Aorta (tissue), 5 donors: Measurements from ENCODE around the gene POU3F3. TPM values are rescaled to one million over a fixed set of nuclear protein-coding genes. Genes with fewer than 3 reads are reported as not detected.
A peak's percentile ranks its signal among the peaks of the same experiment; 100 is the strongest.

Experiments
- ATAC-seq: fragments of 200-7000 bp; cut with Tn5 transposase; one replicate; pipeline ENCODE4 v1.9.1; 2022; ENCODE audit warnings: moderate library complexity; ENCODE audit not compliant: low FRiP score
- DNase-seq, 2 donors: peaks; one replicate each; pipeline ENCODE4 v3.0.0-alpha.2; 2020
- H3K27ac ChIP-seq, 2 donors: one replicate each; pipeline ENCODE4 v1.5.1; 2013; ENCODE audit warnings: low read length in 2 of 2, mild to moderate bottlenecking in 2 of 2, moderate library complexity in 2 of 2, control low read depth in 1 of 2, inconsistent platforms in 1 of 2, low read depth in 1 of 2
- H3K27me3 ChIP-seq, 2 donors: one replicate each; pipeline ENCODE4 v1.6.1; 2013; ENCODE audit warnings: control low read depth in 1 of 2, low read length in 1 of 2, mild to moderate bottlenecking in 1 of 2, moderate library complexity in 1 of 2; ENCODE audit not compliant: insufficient read depth in 2 of 2, control insufficient read depth in 1 of 2
- H3K36me3 ChIP-seq, 2 donors: one replicate each; pipeline ENCODE4 v1.6.1; 2013; ENCODE audit warnings: control low read depth in 1 of 2, low read length in 1 of 2, mild to moderate bottlenecking in 1 of 2; ENCODE audit not compliant: insufficient read depth in 2 of 2, control insufficient read depth in 1 of 2
- H3K4me1 ChIP-seq, 2 donors: one replicate each; pipeline ENCODE4 v1.6.1; 2013; ENCODE audit warnings: low read length in 2 of 2, control low read depth in 1 of 2, mild to moderate bottlenecking in 1 of 2, moderate library complexity in 1 of 2; ENCODE audit not compliant: insufficient read depth in 2 of 2, control insufficient read depth in 1 of 2
- H3K4me3 ChIP-seq, 2 donors: one replicate each; pipeline ENCODE4 v1.5.1; 2013; ENCODE audit warnings: low read length in 2 of 2, control low read depth in 1 of 2, mild to moderate bottlenecking in 1 of 2
- H3K9me3 ChIP-seq: one replicate; pipeline ENCODE4 v1.6.1; 2013; ENCODE audit warnings: mild to moderate bottlenecking, low read length; ENCODE audit not compliant: control insufficient read depth
- WGBS, 2 donors: extraction: QIAGEN DNeasy Blood & Tissue Kit; methylation state at CpG; one replicate each; pipeline ENCODE4 v1.1.7; 2013; 5-methylcytosine and 5-hydroxymethylcytosine counted together
- intact Hi-C, 2 donors: fragments of 100-400 bp; cut with DNase I; formaldehyde crosslinking; loops; one replicate each; pipeline versions ENCODE4 v1.14.2 to v1.15.0; 2022
- polyA plus RNA-seq, 2 donors: library from polyadenylated mRNA; stranded (reverse); fragments of 200-250 nt; gene quantifications; one replicate each; pipeline ENCODE4 v1.2.3, GENCODE V29; 2013
- total RNA-seq, 2 donors: library from RNA; stranded (reverse); fragmentation: NEBNext Ultra II Directional; extraction: Animal tissue kit (Norgen Biotek cat#: 25700); gene quantifications; one replicate each; pipeline ENCODE4 v1.2.1, GENCODE V29; 2021
- donor health status: healthy with polysubstance abuse.
- donor health status: Bipolar disorder and iron deficiency.
- donor health status: DM: no; HTN: no; CAD: no.
- donor health status: DM: no; HTN: no; CAD: no.
- donor health status: DM: yes; HTN: yes; CAD: no.

The POU3F3 gene
- total and polyA plus RNA-seq, 4 donors: 0.15 to 0.74 (median 0.25) TPM; not detected in 1

GRCh38 chr2:104845946-104846785, 7.7 kb upstream of the POU3F3 start:
- 43 to 61% methylated on average over 16 of the region's 16 CpGs for WGBS, 2 donors
- H3K9me3 ChIP-seq: no peaks in the 10 kb centered on the region
- intact Hi-C loops: no loop called here
- DNase-seq (no peak), ATAC-seq (no peak)
- no peaks in the 10 kb centered on the region for H3K27me3 ChIP-seq
- H3K4me1 ChIP-seq: no peaks in the 10 kb centered on the region
- no peaks in the 10 kb centered on the region for H3K36me3 ChIP-seq
- no peak overlapping the region for H3K27ac ChIP-seq
- H3K4me3 ChIP-seq: no peak overlapping the region

GRCh38 chr2:104846786-104847585, 6.9 kb upstream of the POU3F3 start:
- no peaks in the 10 kb centered on the region for H3K36me3 ChIP-seq
- no peaks in the 10 kb centered on the region for H3K4me1 ChIP-seq
- no peaks in the 10 kb centered on the region for H3K27me3 ChIP-seq
- DNase-seq: no peak
- no peaks in the 10 kb centered on the region for H3K9me3 ChIP-seq
- H3K27ac ChIP-seq: no peak overlapping the region
- H3K4me3 ChIP-seq: no peak overlapping the region
- intact Hi-C loops: no loop called here
- no peak for ATAC-seq
- WGBS, 2 donors: 68 to 69% methylated on average over 9 of the region's 9 CpGs

- no peak overlapping the region for H3K4me3 ChIP-seq
- 68 to 74% methylated on average over 5 of the region's 5 CpGs for WGBS, 2 donors
- no peaks in the 10 kb centered on the region for H3K27me3 ChIP-seq
- no peaks in the 10 kb centered on the region for H3K4me1 ChIP-seq
- no peaks in the 10 kb centered on the region for H3K36me3 ChIP-seq
- ATAC-seq (no peak), DNase-seq (no peak)
- no peaks in the 10 kb centered on the region for H3K9me3 ChIP-seq
- H3K27ac ChIP-seq: no peak overlapping the region
- intact Hi-C loops: no loop called here
These were observed 6.2 kb upstream of the POU3F3 start for GRCh38 chr2:104847586-104848160.

GRCh38 chr2:104848526-104848925, 5.4 kb upstream of the POU3F3 start:
- H3K4me1 ChIP-seq: no peaks in the 10 kb centered on the region
- H3K27me3 ChIP-seq: no peaks in the 10 kb centered on the region
- H3K27ac ChIP-seq: no peak overlapping the region
- ATAC-seq (no peak), DNase-seq (no peak)
- H3K4me3 ChIP-seq: no peak overlapping the region
- WGBS, 2 donors: 78 to 79% methylated on average over 4 of the region's 4 CpGs
- intact Hi-C loops: no loop called here
- no peaks in the 10 kb centered on the region for H3K9me3 ChIP-seq
- H3K36me3 ChIP-seq: no peaks in the 10 kb centered on the region

- no peaks in the 10 kb centered on the region for H3K9me3 ChIP-seq
- ATAC-seq: no peak
- H3K27ac ChIP-seq: no peak overlapping the region
- no peak overlapping the region for H3K4me3 ChIP-seq
- H3K4me1 ChIP-seq: no peaks in the 10 kb centered on the region
- 45 to 56% methylated on average over 1 of the region's 1 CpG for WGBS, 2 donors
- no peaks in the 10 kb centered on the region for H3K27me3 ChIP-seq
- no peak for DNase-seq
- intact Hi-C loops: no loop called here
- H3K36me3 ChIP-seq: no peaks in the 10 kb centered on the region
These were observed 4.8 kb upstream of the POU3F3 start for GRCh38 chr2:104849101-104849500.

GRCh38 chr2:104849618-104850141, 4.2 kb upstream of the POU3F3 start:
- H3K9me3 ChIP-seq: no peaks in the 10 kb centered on the region
- no peak for DNase-seq
- no peak overlapping the region for H3K4me3 ChIP-seq
- H3K36me3 ChIP-seq: no peaks in the 10 kb centered on the region
- peak overlapping the region in 1 of 2 donors; percentile 48 for H3K27ac ChIP-seq
- intact Hi-C loops: no loop called here
- WGBS, 2 donors: 13 to 15% methylated on average over 7 of the region's 7 CpGs
- no peaks in the 10 kb centered on the region for H3K4me1 ChIP-seq
- no peak for ATAC-seq
- no peaks in the 10 kb centered on the region for H3K27me3 ChIP-seq

- intact Hi-C loops: no loop called here
- Histone ChIP-seq H3K9me3 (no peaks in the 10 kb centered on the region), H3K4me3 (no peak overlapping the region), H3K27ac (peak overlapping the region in 1 of 2 donors; percentile 19), H3K36me3 (no peaks in the 10 kb centered on the region), H3K27me3 (no peaks in the 10 kb centered on the region), H3K4me1 (no peaks in the 10 kb centered on the region)
- DNase-seq (no peak), ATAC-seq (no peak)
- 48 to 52% methylated on average over 9 of the region's 9 CpGs for WGBS, 2 donors
These were observed 3.3 kb upstream of the POU3F3 start for GRCh38 chr2:104850361-104851290.
